AG04450 (cell line): ENCODE data around the gene RB1. TPM values are rescaled to one million over a fixed set of nuclear protein-coding genes. Genes with fewer than 3 reads are reported as not detected.

Experiments
- CTCF ChIA-PET: fragments of 300-600, 350-600 bp; formaldehyde crosslinking; extraction: SDS; loops from one replicate; lab custom pipeline; 2022; ENCODE audit warnings: antibody characterized with exemption, inconsistent platforms; lab: Charles Lee
- POLR2A ChIA-PET: fragments of 350-600 bp; formaldehyde crosslinking; extraction: SDS; loops from one replicate; lab custom pipeline; 2021; ENCODE audit warnings: antibody characterized with exemption, inconsistent platforms; lab: Yijun Ruan, JAX
- DNase-seq: peaks from one replicate; pipeline ENCODE4 v3.0.0-alpha.2; 2011; ENCODE audit warnings: low read depth, low spot score
- H3K27ac ChIP-seq: one replicate; pipeline ENCODE4 v1.5.1; 2012; ENCODE audit warnings: low read depth, low read length, control low read depth
- H3K27me3 ChIP-seq: one replicate; pipeline ENCODE4 v1.6.0; 2012; ENCODE audit warnings: low read length; ENCODE audit not compliant: control insufficient read depth, insufficient read depth
- H3K4me3 ChIP-seq: 2 replicates; pipeline ENCODE4 v1.5.1; 2011; ENCODE audit warnings: mild to moderate bottlenecking, low read depth, low read length, control low read depth
- H3K9me3 ChIP-seq: 2 replicates; pipeline ENCODE4 v1.5.1; 2012; ENCODE audit warnings: low read length; ENCODE audit not compliant: control insufficient read depth, insufficient read depth
- polyA plus RNA-seq: library from polyadenylated mRNA; depleted of rRNA; stranded (reverse); fragments of >200 nt; gene quantifications from 2 replicates; pipeline ENCODE4 v1.2.3, GENCODE V29; 2011
- TF ChIP-seq, protein P1 (sequence below): IDR thresholded peaks from 2 replicates; pipeline ENCODE4 v1.5.1; 2011; ENCODE audit warnings: low read depth, low read length, control low read depth, inconsistent platforms

RB1 gene
- polyA plus RNA-seq, 1 experiment = 27.3 TPM

DNA sequence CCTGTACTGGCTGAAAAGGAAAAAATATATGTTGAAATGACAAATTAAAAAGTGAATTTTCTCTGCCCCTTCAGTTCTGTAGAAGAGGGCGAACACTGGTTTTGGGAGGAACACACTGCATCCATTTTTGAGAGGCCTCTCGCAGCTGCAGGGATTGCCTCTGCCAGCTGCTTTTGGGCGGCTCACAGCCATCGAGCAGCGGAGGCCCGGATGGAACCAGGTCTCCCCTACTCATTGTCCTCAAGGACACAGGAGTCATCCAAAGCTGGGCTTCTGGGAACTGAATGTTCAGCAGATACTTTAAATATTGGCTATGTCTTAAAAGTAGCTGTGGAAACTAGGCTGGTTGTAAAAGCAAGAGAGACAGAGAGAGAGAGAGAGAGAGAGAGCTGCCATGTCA is 212.2 kb downstream of the RB1 start:
- Histone ChIP-seq H3K4me3 (no peak overlapping the region), H3K9me3 (no peaks in the 10 kb centered on the region), H3K27ac (no peak overlapping the region), H3K27me3 (no peaks in the 10 kb centered on the region)
- TF ChIP-seq, protein P1, sequence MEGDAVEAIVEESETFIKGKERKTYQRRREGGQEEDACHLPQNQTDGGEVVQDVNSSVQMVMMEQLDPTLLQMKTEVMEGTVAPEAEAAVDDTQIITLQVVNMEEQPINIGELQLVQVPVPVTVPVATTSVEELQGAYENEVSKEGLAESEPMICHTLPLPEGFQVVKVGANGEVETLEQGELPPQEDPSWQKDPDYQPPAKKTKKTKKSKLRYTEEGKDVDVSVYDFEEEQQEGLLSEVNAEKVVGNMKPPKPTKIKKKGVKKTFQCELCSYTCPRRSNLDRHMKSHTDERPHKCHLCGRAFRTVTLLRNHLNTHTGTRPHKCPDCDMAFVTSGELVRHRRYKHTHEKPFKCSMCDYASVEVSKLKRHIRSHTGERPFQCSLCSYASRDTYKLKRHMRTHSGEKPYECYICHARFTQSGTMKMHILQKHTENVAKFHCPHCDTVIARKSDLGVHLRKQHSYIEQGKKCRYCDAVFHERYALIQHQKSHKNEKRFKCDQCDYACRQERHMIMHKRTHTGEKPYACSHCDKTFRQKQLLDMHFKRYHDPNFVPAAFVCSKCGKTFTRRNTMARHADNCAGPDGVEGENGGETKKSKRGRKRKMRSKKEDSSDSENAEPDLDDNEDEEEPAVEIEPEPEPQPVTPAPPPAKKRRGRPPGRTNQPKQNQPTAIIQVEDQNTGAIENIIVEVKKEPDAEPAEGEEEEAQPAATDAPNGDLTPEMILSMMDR = no peak
- no peak for DNase-seq
- POLR2A ChIA-PET = no interaction called here
- CTCF ChIA-PET = no interaction called here

DNA sequence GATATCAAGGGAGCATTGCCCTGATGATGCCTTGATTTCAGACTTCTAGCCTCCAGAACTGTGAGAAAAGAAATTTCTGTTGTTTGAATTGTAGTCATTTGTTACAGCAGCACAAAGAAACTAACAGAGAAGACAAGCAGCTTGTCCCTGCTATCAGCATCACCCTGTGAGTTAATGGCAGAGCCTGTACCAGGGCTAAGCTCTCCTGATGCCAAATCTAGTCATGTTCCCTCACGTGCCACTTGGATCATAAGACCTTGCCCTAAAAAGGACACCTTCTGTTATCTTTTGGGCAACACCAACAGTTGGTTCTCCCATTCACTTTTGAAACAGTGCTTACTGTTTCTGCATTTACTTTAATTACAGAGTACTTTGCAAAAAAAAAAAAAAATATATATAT is 214.5 kb downstream of the RB1 start:
- no peaks in the 10 kb centered on the region for H3K9me3 ChIP-seq
- H3K27me3 ChIP-seq = no peaks in the 10 kb centered on the region
- no peak for DNase-seq
- no peak overlapping the region for H3K27ac ChIP-seq
- CTCF ChIA-PET = interaction anchor here (1.0 kb wide), 1 partner anchor 62 kb away, joined by 3 read pairs; no protein-coding TSS in a partner anchor
- POLR2A ChIA-PET = no interaction called here
- no peak overlapping the region for H3K4me3 ChIP-seq
- TF ChIP-seq, protein P1 = no peak

DNA sequence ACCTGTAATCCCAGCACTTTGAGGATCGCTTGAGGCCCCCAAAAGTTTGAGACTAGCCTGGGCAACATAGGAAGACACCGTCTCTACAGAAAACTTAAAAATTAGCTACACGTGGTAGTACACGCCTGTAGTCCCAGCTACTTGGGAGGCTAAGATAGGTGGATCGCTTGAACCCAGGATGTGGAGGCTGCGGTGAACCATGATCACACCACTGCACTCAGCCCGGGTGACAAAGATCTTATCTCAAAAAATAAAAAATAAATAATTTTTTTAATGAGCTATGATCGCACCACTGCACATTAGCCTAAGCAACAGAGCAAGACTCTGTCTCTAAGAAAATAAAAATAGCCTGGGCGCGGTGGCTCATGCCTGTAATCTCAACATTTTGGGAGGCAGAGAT is 222.7 kb downstream of the RB1 start:
- H3K27me3 ChIP-seq = no peaks in the 10 kb centered on the region
- H3K4me3 ChIP-seq = no peak overlapping the region
- TF ChIP-seq, protein P1 = no peak
- DNase-seq = no peak
- CTCF ChIA-PET = no interaction called here
- POLR2A ChIA-PET = no interaction called here
- H3K27ac ChIP-seq = no peak overlapping the region
- H3K9me3 ChIP-seq = no peaks in the 10 kb centered on the region

DNA sequence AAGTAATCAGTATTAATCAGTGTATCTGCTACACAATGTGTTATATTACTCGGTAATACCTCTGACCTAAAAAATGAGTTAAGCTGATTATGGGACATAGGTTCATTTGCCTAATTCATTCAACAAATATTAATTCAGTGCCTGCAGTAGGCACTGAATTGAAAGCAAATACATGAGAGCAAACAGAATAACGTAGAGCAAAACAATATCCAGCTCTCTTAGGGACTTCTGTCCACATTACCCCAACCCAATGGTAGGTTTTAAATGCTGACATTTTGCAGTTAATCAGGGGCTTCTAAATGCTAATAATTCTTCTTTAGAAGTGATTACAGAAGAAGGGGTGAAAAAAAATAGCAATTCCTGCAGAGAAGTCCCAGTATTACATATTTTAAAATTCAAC is 224.4 kb downstream of the RB1 start:
- TF ChIP-seq, protein P1 = no peak
- H3K27me3 ChIP-seq = no peaks in the 10 kb centered on the region
- H3K27ac ChIP-seq = no peak overlapping the region
- POLR2A ChIA-PET = interaction anchor here (0.7 kb wide), 1 partner anchor 81 kb away, joined by 3 read pairs; no protein-coding TSS in a partner anchor
- H3K9me3 ChIP-seq = no peaks in the 10 kb centered on the region
- no peak for DNase-seq
- no peak overlapping the region for H3K4me3 ChIP-seq
- CTCF ChIA-PET = interaction anchor here (0.6 kb wide), 1 partner anchor 52 kb away, joined by 3 read pairs; no protein-coding TSS in a partner anchor

DNA sequence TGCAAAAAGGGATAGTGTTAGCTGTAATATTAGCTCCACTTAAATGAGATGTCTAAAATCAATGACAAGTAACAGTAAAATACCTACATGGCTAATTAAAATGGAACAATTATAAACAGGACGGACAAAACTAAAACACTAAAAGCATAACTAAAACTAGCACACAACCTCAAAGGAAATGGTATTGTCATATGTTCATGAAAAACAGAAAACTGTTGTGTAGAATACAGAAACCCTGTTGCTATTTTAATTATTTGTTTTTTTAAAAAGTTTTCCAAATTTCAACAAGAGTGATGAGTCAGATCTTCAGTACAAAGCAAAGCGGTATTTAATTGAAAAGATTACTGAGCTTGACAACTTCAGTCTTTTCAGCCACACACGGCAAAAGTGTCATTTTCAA is 225.2 kb downstream of the RB1 start:
- CTCF ChIA-PET = no interaction called here
- Histone ChIP-seq H3K27ac (no peak overlapping the region), H3K4me3 (no peak overlapping the region), H3K27me3 (no peaks in the 10 kb centered on the region), H3K9me3 (no peaks in the 10 kb centered on the region)
- TF ChIP-seq, protein P1 = no peak
- no peak for DNase-seq
- POLR2A ChIA-PET = no interaction called here
